ENCODE measurements around the gene UBE2O. TPM values are rescaled to one million over a fixed set of nuclear protein-coding genes. Genes with fewer than 3 reads are reported as not detected.
A peak's percentile ranks its signal among the peaks of the same experiment; 100 is the strongest.

UBE2O gene
- polyA plus RNA-seq (ENCODE audit: insufficient read length in 4 of 4): 10 to 100 TPM; 22.6 to 29.1 (median 23.7) TPM

DNA sequence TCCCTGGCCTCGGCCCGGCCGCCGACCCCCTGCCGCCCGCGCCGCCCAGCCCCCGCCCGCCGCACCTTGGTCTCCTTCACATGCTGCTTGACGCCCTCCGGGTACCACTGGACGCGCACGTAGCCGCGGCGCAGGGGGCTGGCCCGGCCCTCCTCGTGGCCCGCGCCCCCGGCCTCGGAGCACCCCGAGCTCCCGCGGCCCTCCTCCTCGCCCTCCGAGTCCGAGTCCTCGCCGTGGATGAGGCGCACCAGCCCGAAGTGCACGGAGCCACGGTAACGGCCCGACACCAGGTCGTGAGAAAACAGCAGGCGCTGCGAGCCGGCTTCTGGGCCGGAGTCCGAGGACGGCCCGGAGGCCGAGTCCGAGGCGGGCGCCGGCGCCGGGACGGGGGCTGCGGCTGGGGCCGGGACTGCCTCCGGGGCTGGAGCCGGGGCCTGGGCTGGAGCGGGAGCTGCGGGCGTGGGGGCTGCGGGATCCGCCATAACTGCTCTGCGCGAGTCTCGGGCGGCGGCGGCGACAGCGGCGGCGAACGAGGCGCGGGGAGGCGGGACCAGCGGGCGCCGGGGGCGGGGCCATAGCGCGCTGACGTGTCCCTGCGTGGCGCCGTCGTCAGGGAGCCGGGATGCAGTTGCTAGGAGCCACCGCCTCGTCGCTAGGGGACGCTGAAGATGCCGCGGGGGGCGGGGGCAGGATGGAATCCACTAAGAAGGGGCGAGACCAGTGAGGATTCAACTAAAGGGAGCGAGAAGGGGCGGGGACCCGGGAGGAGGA, at the start of gene UBE2O:
UBE2O (minus strand) TSS at position 493 of the 771 bp plus-strand sequence; CDS start at position 482, 11 bp downstream.
- DNase-seq (ENCODE audit: low read depth in 4 of 4, low spot score in 3 of 4): peak; percentile 50 to 72 (median 68)

GRCh38 chr17:76501827-76502307, 48.9 kb upstream of the UBE2O start:
- no peak for DNase-seq (ENCODE audit: low read depth in 4 of 4, low spot score in 3 of 4)

DNA sequence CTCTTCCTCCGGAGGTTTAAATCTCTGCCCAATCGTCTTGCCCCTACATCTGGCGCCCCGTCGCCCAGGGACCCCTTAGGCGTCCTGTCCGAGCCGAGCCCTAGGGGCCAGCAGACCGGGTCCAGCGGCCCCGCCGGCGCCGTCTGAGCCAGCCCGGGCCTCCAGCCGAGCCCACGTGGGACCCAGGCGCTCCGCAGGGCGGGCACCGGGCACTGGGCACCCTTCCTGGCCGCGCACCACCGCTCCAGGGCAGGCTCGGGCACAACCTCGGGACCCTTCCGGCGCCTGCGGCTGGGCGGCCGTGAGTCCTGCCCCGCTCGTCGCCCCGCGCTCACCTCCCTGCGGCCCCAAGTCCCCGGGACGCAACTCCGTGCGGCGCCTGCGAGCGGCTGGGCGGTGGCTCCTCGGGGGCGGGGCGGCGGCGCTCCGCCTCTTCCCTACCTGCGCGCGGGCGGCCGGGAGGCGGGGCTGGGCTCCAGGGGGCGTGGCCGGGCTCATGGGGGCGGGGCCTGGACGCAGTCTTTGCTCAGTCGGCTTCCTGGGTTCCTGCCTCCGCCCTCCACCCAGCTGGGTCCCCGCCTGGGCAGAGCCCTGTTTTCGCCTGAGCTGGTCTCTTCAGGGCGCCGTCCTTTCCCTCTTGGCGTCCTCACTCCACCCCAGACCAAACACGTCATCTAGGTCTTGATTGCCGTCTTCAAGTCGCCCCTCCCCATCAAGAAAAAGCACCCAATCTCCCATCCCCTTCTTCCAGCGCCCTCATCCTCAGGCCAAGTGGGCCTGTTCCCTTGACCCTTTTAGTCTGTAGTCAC, 48.3 kb upstream of the UBE2O start, which contains the start of gene RHBDF2:
RHBDF2 (minus strand) TSS at position 406 of the 809 bp plus-strand sequence. CDS start 19,899 bp downstream, outside the sequence.
- no peak for DNase-seq (ENCODE audit: low read depth in 4 of 4, low spot score in 3 of 4)

DNA sequence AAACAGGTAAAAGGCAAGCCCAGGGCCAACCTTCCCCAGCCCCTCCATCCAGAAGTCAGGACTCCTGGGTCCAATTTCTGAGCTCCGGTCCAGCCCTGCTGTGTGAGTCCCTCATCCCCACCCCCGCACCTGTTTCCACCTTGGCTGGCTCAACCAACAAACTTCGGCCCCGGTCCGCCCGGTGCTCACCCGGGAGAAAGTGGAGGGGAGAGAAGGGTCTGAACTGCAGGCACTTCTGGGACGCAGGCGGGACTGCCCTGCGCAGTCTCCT, 47.7 kb upstream of the UBE2O start:
- DNase-seq (ENCODE audit: low read depth in 4 of 4, low spot score in 3 of 4): no peak

- no peak for DNase-seq (ENCODE audit: low read depth in 4 of 4, low spot score in 3 of 4)
These were observed 47.3 kb upstream of the UBE2O start for GRCh38 chr17:76500074-76500746.

DNA sequence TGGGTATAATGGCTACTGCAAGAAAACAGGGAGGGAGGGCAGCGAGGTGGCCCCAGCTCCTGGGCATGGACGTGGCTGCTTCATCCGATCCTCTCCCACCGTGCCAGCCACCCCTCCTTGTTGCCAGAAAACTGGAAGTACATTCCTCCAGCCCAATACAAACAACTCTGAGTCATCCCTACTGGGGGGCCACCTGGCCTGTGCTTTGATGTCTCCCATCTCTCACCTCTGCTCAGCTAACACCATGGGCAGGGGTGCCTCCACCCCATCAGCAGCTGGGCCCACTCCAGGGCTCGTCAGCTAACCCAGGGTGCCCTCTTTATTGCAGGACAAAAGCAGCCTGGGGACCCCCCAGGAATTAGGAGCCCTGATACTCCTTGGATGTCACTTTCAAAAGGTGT, 46.3 kb upstream of the UBE2O start:
- no peak for DNase-seq (ENCODE audit: low read depth in 4 of 4, low spot score in 3 of 4)

DNA sequence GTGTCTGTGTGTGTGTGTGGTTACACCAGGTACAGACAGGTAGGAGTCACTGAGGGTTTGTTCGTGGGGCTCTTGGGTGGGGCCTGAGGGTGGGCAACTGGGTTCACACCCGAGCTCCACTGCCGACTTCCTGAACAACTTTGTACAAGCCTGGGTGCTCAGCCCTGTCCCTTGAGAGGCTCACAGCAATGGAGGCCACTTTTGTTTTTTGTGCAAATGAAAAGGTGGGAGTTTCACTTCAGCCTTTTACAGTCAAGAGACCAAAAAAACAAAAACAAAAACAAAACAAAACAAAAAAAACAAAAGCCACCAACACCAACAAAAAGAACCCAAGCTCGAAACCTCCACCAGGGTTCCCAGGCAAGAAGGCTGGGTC, 45.9 kb upstream of the UBE2O start:
- no peak for DNase-seq (ENCODE audit: low read depth in 4 of 4, low spot score in 3 of 4)

DNA sequence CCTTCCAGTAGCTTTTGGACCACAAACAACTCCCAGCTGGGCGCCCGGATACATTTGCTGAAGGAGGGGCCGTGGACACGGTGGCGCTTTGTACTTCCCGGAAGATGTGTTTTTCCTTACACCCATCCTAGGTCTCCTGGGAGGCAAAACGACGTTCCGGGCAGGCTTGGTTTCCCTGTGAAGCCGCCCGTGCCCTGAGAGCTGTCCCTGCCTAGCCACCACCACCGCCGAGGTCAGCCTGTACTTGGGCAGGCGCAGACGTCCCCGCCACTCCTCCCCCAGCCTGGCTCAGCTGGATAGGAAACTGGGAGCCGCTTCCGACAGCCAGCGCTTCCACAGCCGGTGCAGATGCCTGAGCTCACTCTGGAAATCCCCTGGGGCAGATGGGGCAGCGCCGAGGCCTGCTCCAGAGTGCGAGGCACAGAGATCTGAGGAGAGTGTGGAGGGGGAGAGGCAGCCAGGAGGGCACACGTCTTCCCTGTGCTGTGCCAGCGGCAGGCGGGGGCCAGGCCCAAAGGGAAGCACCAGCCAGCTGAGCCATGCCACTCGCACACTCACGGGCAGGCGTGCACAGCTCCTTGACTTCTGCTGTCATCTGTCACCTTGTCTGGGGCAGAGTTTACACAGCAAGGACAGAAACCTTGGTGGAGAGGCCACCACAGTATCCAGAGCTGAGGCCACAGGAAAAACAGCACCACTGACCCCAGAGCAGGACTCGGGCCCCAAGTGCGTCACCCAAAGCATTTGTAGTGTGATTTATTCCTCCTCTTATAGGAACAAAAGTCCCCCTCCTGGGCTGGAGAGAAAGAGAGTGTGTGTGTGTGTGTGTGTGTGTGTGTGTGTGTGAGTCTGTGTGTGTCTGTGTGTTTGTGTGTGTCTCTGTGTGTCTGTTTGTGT, 45.3 kb upstream of the UBE2O start:
- no peak for DNase-seq (ENCODE audit: low read depth in 4 of 4, low spot score in 3 of 4)

- DNase-seq (ENCODE audit: low read depth in 4 of 4, low spot score in 3 of 4): no peak
These were observed 44.7 kb upstream of the UBE2O start for GRCh38 chr17:76497699-76497978.

GRCh38 chr17:76496464-76496863, 43.5 kb upstream of the UBE2O start:
- no peak for DNase-seq (ENCODE audit: low read depth in 4 of 4, low spot score in 3 of 4)

DNA sequence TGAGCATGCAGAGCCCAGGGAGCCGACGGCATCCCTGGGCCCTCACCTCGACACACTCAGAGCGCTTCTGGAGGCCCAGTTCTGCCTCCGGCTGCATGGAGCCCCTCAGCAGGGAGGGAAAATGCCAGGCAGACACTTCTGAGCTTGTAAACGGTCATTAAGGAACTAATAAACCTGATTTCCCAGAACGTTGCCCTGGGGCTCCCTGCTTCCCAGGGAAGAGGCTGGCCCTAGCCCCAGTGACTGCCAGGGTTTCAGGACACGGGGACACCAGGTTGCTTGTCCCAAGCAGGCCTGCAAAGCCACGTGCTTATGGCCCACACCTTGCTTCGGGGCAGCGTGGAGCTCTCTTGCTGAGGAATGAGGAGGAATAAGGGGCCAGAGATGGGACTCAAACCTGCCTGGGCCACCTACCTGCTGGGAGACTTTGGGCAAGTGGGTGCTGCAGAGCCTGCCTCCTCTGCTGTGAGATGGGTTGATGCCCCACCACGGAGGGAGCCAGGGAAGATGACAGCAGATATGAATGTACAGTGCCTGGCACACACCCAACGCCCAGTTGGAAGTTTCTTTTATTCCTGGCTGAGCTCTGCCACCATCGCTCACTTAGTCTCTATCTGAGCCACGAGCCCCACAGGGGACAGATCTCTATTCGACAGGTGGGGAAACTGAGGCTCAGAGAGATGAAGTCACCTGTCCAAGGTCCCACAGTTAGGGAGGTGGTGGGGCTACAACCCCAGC, 42.9 kb upstream of the UBE2O start:
- DNase-seq (ENCODE audit: low read depth in 4 of 4, low spot score in 3 of 4): no peak

DNA sequence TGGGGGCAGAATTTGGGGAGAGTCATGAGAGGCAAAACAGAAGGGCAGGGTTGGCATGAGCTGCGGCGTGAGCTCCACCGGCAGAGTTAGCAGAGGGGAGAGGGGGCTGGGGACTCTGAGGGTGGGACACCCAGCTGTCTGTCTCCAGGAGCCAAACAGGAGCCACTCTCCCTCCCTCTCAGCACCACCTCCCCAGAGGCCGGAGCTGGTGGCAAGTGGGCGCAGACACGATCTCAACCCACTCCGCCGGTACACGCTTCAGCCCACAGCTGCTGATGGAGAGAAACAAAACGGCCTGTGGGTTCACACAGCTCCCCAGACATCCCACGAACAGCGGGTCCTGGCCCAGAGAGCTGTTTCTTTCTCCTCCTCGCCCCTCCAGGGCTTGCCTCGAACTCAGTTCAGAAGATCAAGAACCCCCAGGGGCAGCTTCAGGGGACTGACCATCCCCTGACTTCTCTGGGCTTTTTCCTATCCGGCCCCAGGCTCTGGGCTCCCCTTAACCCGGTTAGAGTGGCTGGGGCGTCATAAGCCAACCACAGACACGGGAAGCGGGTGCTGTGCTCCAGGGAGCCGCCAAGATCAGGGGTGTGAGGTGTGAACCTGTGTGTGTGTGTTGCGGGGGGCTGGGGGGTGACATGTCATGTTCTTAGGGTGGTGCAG, 40.7 kb upstream of the UBE2O start:
- no peak for DNase-seq (ENCODE audit: low read depth in 4 of 4, low spot score in 3 of 4)

- no peak for DNase-seq (ENCODE audit: low read depth in 4 of 4, low spot score in 3 of 4)
These were observed 40.1 kb upstream of the UBE2O start for GRCh38 chr17:76492989-76493501.

GRCh38 chr17:76492123-76492988, 39.4 kb upstream of the UBE2O start:
- no peak for DNase-seq (ENCODE audit: low read depth in 4 of 4, low spot score in 3 of 4)

DNA sequence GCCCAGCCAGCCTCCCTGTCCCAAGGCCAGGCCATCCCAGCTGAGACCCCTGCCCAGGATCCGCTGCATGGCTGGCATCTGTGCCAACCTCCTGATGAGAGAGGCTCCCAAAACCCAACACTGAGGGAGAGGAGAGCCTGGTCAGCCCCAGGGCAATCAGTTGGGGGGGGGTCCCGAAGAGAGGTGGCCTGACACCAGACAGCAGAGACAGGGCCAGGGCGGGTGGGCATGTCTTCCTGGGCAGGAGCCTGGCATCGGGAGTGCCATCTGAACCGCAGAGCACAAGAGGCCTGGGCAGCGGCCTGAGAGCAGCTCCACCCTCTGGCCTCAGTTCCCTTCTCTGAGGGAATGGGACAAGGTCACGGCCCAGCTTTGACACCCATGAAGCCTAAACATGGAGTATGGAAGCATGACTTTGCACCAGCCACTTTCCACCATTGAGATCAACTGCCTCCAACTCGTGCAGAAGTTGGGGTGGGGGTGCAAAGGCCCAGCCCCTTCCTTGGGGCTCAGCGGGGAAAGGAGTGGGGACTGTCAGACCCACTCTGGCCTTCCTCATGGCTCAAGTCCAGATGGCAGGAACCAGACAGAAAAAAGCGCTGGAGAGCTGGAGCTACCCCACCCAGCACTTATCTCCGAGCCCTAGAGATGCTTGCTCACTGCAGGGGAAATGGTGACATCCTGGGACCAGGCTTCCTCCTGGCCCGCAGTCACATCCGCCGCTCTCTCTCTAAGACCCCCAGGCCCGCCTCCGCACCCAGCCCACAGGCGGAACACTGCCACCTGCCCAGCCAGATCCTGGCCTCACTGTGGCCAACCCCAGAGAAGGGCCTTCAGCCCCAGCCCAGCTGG, 38.5 kb upstream of the UBE2O start:
- no peak for DNase-seq (ENCODE audit: low read depth in 4 of 4, low spot score in 3 of 4)

- DNase-seq (ENCODE audit: low read depth in 4 of 4, low spot score in 3 of 4): no peak
These were observed 37.3 kb upstream of the UBE2O start for GRCh38 chr17:76490112-76490710.

All from right renal pelvis (tissue), 4 donors.